GM12878 (cell line): Measurements from ENCODE around the gene TOM1L2.

Source experiments
- HDGF ChIP-seq: fragments of 450-650 bp; IDR thresholded peaks from 2 replicates; pipeline ENCODE4 v1.6.1; 2016; ENCODE audit warnings: antibody characterized with exemption
- IKZF1 ChIP-seq: fragments of 450-650 bp; conservative IDR thresholded peaks from 2 replicates; pipeline ENCODE4 v1.6.1; 2017; ENCODE audit warnings: antibody characterized with exemption, mild to moderate bottlenecking
- NR2F1 ChIP-seq: fragments of 450-650 bp; conservative IDR thresholded peaks from 2 replicates; pipeline ENCODE4 v1.6.1; 2017; ENCODE audit warnings: mild to moderate bottlenecking
- POLR2A ChIP-seq: IDR thresholded peaks from 2 replicates; pipeline ENCODE4 v1.6.1; 2011; ENCODE audit warnings: low read depth, mild to moderate bottlenecking, low read length
- RCOR1 ChIP-seq: conservative IDR thresholded peaks from 2 replicates; pipeline ENCODE4 v1.6.1; 2012; ENCODE audit warnings: low read depth, low read length, improper control_type of control experiment
- REST ChIP-seq: IDR thresholded peaks from 2 replicates; pipeline ENCODE4 v1.6.1; 2012; ENCODE audit warnings: mild to moderate bottlenecking, low read depth, low read length
- TCF7 ChIP-seq: IDR thresholded peaks from 2 replicates; pipeline ENCODE4 v1.6.1; 2014; ENCODE audit warnings: antibody characterized with exemption, borderline replicate concordance
- TF ChIP-seq, protein P1 (sequence below), 3 experiments: IDR thresholded peaks in 2 of 3; conservative IDR thresholded peaks in 1 of 3; 2 replicates each; pipeline ENCODE4 v1.5.1; 2011; ENCODE audit warnings: low read depth in 3 of 3, low read length in 3 of 3, mild to moderate bottlenecking in 3 of 3, control low read depth in 2 of 3, moderate library complexity in 2 of 3, inconsistent platforms in 1 of 3, mixed read lengths in 1 of 3; ENCODE audit not compliant: control insufficient read depth in 2 of 3, insufficient read depth in 1 of 3; ENCODE audit errors: extremely low read depth in 1 of 3

GRCh38 chr17:17890773-17891759, 81.1 kb downstream of the TOM1L2 start:
- TF ChIP-seq, protein P1, sequence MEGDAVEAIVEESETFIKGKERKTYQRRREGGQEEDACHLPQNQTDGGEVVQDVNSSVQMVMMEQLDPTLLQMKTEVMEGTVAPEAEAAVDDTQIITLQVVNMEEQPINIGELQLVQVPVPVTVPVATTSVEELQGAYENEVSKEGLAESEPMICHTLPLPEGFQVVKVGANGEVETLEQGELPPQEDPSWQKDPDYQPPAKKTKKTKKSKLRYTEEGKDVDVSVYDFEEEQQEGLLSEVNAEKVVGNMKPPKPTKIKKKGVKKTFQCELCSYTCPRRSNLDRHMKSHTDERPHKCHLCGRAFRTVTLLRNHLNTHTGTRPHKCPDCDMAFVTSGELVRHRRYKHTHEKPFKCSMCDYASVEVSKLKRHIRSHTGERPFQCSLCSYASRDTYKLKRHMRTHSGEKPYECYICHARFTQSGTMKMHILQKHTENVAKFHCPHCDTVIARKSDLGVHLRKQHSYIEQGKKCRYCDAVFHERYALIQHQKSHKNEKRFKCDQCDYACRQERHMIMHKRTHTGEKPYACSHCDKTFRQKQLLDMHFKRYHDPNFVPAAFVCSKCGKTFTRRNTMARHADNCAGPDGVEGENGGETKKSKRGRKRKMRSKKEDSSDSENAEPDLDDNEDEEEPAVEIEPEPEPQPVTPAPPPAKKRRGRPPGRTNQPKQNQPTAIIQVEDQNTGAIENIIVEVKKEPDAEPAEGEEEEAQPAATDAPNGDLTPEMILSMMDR (IDR thresholded peaks at IDR 0.05 in 2 of 3, conservative IDR thresholded peaks at IDR 0.05 in 1 of 3; ENCODE audit: control insufficient read depth in 2 of 3, extremely low read depth in 1 of 3, insufficient read depth in 1 of 3, low read depth in 3 of 3, low read length in 3 of 3): peak; percentile 71 to 83 (median 74)
- TF ChIP-seq REST (no peak), IKZF1 (no peak), RCOR1 (no peak), HDGF (no peak), NR2F1 (no peak), TCF7 (no peak), POLR2A (no peak)
